Activated naive CD4-positive, alpha-beta T cell treated with anti-CD3 and anti-CD28 coated beads for 36 hours (primary cell): ENCODE measurements around the gene SLC35D1. TPM values are rescaled to one million over a fixed set of nuclear protein-coding genes. Genes with fewer than 3 reads are reported as not detected.
"Not testable (repeated sequence)": the region's sequence is repeated elsewhere in the genome, so short reads cannot be mapped to it uniquely, and the experiment has no call there.

Experiments
- CTCF ChIA-PET: fragments of 350-600 bp; sonication (Branson Sonifier 250); formaldehyde crosslinking; loops from one replicate; lab custom pipeline; 2021; ENCODE audit warnings: antibody characterized with exemption; lab: Charles Lee
- DNase-seq: peaks from one replicate; pipeline ENCODE4 v3.0.0-alpha.2; 2020
- H3K27ac Mint-ChIP-seq: one replicate; pipeline ENCODE4 v1.8.0; 2021; ENCODE audit warnings: mild to moderate bottlenecking, mixed read lengths
- H3K27me3 Mint-ChIP-seq: one replicate; pipeline ENCODE4 v1.8.0; 2021; ENCODE audit warnings: low read depth, mixed read lengths
- H3K36me3 Mint-ChIP-seq: one replicate; pipeline ENCODE4 v1.8.0; 2021; ENCODE audit warnings: low read depth, mixed read lengths
- H3K4me1 Mint-ChIP-seq: one replicate; pipeline ENCODE4 v1.8.0; 2021; ENCODE audit warnings: low read depth, mixed read lengths
- H3K4me3 Mint-ChIP-seq: one replicate; pipeline ENCODE4 v1.8.0; 2021; ENCODE audit warnings: mild to moderate bottlenecking, moderate library complexity, mixed read lengths
- H3K9me3 Mint-ChIP-seq: one replicate; pipeline ENCODE4 v1.8.0; 2021; ENCODE audit warnings: mixed read lengths
- intact Hi-C: fragments of 100-400 bp; cut with micrococcal nuclease; formaldehyde crosslinking; loops from one replicate; pipeline ENCODE4 v1.15.1; 2023
- total RNA-seq, 2 experiments: library from RNA; stranded (reverse); gene quantifications; one replicate each; pipeline ENCODE4 v1.2.3, GENCODE V29; 2021

SLC35D1 gene
- total RNA-seq, 2 experiments from 2014 or later: 10.5 to 11.1 TPM

- H3K27ac Mint-ChIP-seq, H3K4me3 Mint-ChIP-seq, DNase-seq, CTCF ChIA-PET, intact Hi-C loops, H3K27me3 Mint-ChIP-seq, H3K4me1 Mint-ChIP-seq: not testable (repeated sequence)
- H3K36me3 Mint-ChIP-seq: peaks cover 13% of the 10 kb centered on the region
- H3K9me3 Mint-ChIP-seq: peaks cover 24% of the 10 kb centered on the region
These were observed 13.7 kb upstream of the SLC35D1 start for GRCh38 chr1:67067655-67068054.

GRCh38 chr1:67062412-67062811 lies 8.5 kb upstream of the SLC35D1 start:
- Mint-ChIP-seq H3K27me3 (peaks cover 1% of the 10 kb centered on the region), H3K36me3 (peaks cover 5% of the 10 kb centered on the region), H3K9me3 (peaks cover 6% of the 10 kb centered on the region), H3K4me1 (no peaks in the 10 kb centered on the region), H3K27ac (no peak overlapping the region), H3K4me3 (no peak overlapping the region)
- DNase-seq: no peak
- intact Hi-C loops: loop anchor here (5.0 kb wide), 1 partner anchor 55 kb away; no protein-coding TSS in a partner anchor
- CTCF ChIA-PET: no interaction called here

GRCh38 chr1:67061266-67061665 lies 7.3 kb upstream of the SLC35D1 start:
- CTCF ChIA-PET: no interaction called here
- Mint-ChIP-seq H3K9me3 (no peaks in the 10 kb centered on the region), H3K4me1 (no peaks in the 10 kb centered on the region), H3K27ac (no peak overlapping the region), H3K4me3 (no peak overlapping the region), H3K27me3 (peaks cover 1% of the 10 kb centered on the region), H3K36me3 (no peaks in the 10 kb centered on the region)
- intact Hi-C loops: loop anchor here (5.0 kb wide), 1 partner anchor 56 kb away; no protein-coding TSS in a partner anchor
- DNase-seq: no peak

- no peak overlapping the region for H3K4me3 Mint-ChIP-seq
- H3K27ac Mint-ChIP-seq: no peak overlapping the region
- no peak for DNase-seq
- intact Hi-C loops: loop anchor here (5.0 kb wide), 1 partner anchor 56 kb away; no protein-coding TSS in a partner anchor
- no peaks in the 10 kb centered on the region for H3K9me3 Mint-ChIP-seq
- H3K27me3 Mint-ChIP-seq: peaks cover 1% of the 10 kb centered on the region
- no peaks in the 10 kb centered on the region for H3K36me3 Mint-ChIP-seq
- CTCF ChIA-PET: interaction anchor here (0.6 kb wide), 1 partner anchor 395 kb away, joined by 3 read pairs; no protein-coding TSS in a partner anchor
- no peaks in the 10 kb centered on the region for H3K4me1 Mint-ChIP-seq
These were observed 6.9 kb upstream of the SLC35D1 start for GRCh38 chr1:67060811-67061218.

GRCh38 chr1:67059346-67059745 lies 5.4 kb upstream of the SLC35D1 start:
- DNase-seq: no peak
- Mint-ChIP-seq H3K27ac (no peak overlapping the region), H3K9me3 (no peaks in the 10 kb centered on the region), H3K36me3 (no peaks in the 10 kb centered on the region), H3K4me3 (no peak overlapping the region), H3K4me1 (peaks cover 2% of the 10 kb centered on the region), H3K27me3 (peaks cover 1% of the 10 kb centered on the region)
- CTCF ChIA-PET: interaction anchor here (1.0 kb wide), 1 partner anchor 89 kb away, joined by 3 read pairs; no protein-coding TSS in a partner anchor
- intact Hi-C loops: no loop called here

GRCh38 chr1:67058761-67059160 lies 4.8 kb upstream of the SLC35D1 start:
- H3K36me3 Mint-ChIP-seq: no peaks in the 10 kb centered on the region
- no peak for DNase-seq
- CTCF ChIA-PET: interaction anchor here (0.6 to 1.0 kb wide), 2 partner anchors 90 to 328 kb away, joined by 3 read pairs; no protein-coding TSS in a partner anchor
- H3K27ac Mint-ChIP-seq: no peak overlapping the region
- H3K9me3 Mint-ChIP-seq: no peaks in the 10 kb centered on the region
- intact Hi-C loops: no loop called here
- H3K27me3 Mint-ChIP-seq: peaks cover 1% of the 10 kb centered on the region
- H3K4me1 Mint-ChIP-seq: peaks cover 2% of the 10 kb centered on the region
- H3K4me3 Mint-ChIP-seq: no peak overlapping the region

- DNase-seq: no peak
- Mint-ChIP-seq H3K27me3 (peaks cover 1% of the 10 kb centered on the region), H3K4me1 (peaks cover 2% of the 10 kb centered on the region), H3K4me3 (no peak overlapping the region), H3K36me3 (no peaks in the 10 kb centered on the region), H3K27ac (no peak overlapping the region), H3K9me3 (no peaks in the 10 kb centered on the region)
- CTCF ChIA-PET: interaction anchor here (0.6 to 1.0 kb wide), 2 partner anchors 91 to 328 kb away, joined by 3 read pairs; no protein-coding TSS in a partner anchor
- intact Hi-C loops: no loop called here
These were observed 4.3 kb upstream of the SLC35D1 start for GRCh38 chr1:67058242-67058641.

DNA sequence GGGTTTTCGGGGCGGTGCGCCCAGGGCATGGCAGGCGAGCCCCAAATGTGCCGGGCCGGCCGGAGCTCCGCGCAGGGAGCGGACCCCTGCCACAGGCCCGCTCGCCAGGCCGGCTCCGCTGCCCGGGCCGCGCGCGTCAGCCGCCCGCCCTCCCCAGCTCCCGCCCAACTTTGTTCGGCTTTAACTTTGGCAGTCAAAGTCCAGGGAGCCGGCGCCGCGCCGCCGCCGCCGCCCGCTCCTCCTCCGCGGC lies 488 bp downstream of the SLC35D1 start:
- intact Hi-C loops: loop anchor here (1.0 to 5.0 kb wide), 8 partner anchors 25 to 632 kb away; partner anchors contain the start of gene GADD45A
- no peaks in the 10 kb centered on the region for H3K27me3 Mint-ChIP-seq
- DNase-seq: no peak
- CTCF ChIA-PET: interaction anchor here (0.6 to 0.9 kb wide), 2 partner anchors 51 to 96 kb away, joined by 3 to 8 read pairs; no protein-coding TSS in a partner anchor
- H3K4me3 Mint-ChIP-seq: peak overlapping the region; percentile 82
- no peaks in the 10 kb centered on the region for H3K9me3 Mint-ChIP-seq
- H3K36me3 Mint-ChIP-seq: peaks cover 14% of the 10 kb centered on the region
- peaks cover 20% of the 10 kb centered on the region for H3K4me1 Mint-ChIP-seq
- H3K27ac Mint-ChIP-seq: peak overlapping the region; percentile 93

GRCh38 chr1:67052741-67053534 lies 1.0 kb downstream of the SLC35D1 start:
- no peaks in the 10 kb centered on the region for H3K9me3 Mint-ChIP-seq
- DNase-seq: peak; percentile 26
- peak overlapping the region; percentile 82 for H3K4me3 Mint-ChIP-seq
- peaks cover 14% of the 10 kb centered on the region for H3K36me3 Mint-ChIP-seq
- H3K4me1 Mint-ChIP-seq: peaks cover 21% of the 10 kb centered on the region
- H3K27ac Mint-ChIP-seq: peak overlapping the region; percentile 74
- H3K27me3 Mint-ChIP-seq: no peaks in the 10 kb centered on the region
- CTCF ChIA-PET: interaction anchor here (0.6 to 0.9 kb wide), 2 partner anchors 52 to 96 kb away, joined by 3 to 8 read pairs; no protein-coding TSS in a partner anchor
- intact Hi-C loops: loop anchor here (1.0 to 5.0 kb wide), 8 partner anchors 24 to 632 kb away; partner anchors contain the start of gene GADD45A

- DNase-seq: no peak
- CTCF ChIA-PET: interaction anchor here (1.2 to 3.0 kb wide), 3 partner anchors 55 to 163 kb away, joined by 3 to 14 read pairs (median 4); no protein-coding TSS in a partner anchor
- H3K27me3 Mint-ChIP-seq: no peaks in the 10 kb centered on the region
- intact Hi-C loops: loop anchor here (5.0 kb wide), 3 partner anchors 39 to 286 kb away; no protein-coding TSS in a partner anchor
- H3K4me1 Mint-ChIP-seq: peaks cover 21% of the 10 kb centered on the region
- H3K36me3 Mint-ChIP-seq: peaks cover 21% of the 10 kb centered on the region
- no peaks in the 10 kb centered on the region for H3K9me3 Mint-ChIP-seq
- H3K27ac Mint-ChIP-seq: no peak overlapping the region
- no peak overlapping the region for H3K4me3 Mint-ChIP-seq
These were observed 2.8 kb downstream of the SLC35D1 start for GRCh38 chr1:67051196-67051595.

DNA sequence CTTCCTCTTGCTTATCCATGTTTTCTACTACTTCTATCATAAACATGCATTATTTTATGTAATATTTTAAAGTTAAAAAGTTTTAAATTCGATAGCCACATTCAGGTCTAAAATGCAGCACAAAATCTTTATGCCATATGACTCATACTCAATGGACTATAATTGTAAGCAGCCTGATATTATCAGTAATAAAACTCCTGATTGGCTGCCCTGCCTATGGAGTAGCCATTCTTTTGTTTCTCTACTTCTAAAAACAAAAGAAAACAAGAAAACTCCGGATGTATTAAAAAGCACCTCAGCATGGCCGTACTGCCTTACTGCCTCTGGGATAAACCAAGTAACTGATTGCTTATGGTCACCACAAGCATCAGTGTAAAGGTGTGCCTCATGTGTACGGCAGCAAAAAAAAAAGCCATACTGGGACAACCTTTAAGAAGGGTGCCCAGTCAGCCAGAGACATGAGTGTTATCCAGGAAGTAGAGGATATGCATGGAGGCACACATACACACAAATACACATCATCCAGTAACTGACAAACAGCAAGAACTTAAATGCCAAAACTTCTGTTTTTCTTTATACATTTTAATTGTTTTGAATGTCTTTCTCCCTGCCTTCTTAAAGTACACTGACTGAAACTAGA lies 9.2 kb downstream of the SLC35D1 start:
- CTCF ChIA-PET: interaction anchor here (1.0 kb wide), 1 partner anchor 49 kb away, joined by 3 read pairs; no protein-coding TSS in a partner anchor

DNA sequence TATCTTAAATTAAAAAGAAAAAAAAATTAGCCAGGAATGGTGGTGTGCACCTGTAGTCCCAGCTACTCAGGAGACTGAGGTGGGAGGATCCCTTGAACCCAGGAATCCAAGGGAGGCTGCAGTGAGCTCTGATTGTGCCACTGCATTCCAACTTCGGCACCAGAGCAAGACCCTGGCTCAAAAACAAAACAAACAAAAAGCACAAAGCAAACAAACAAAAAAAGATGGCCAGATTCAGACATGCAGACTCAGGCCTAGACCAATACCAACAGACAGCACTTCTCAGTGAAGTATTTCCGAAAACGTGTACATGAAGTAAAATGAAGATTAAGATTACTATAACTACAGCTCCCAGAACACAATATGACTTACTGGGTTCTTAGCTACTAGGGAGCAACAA lies 10.6 kb downstream of the SLC35D1 start:
- Mint-ChIP-seq H3K4me3 (no peak overlapping the region), H3K4me1 (peaks cover under 1% of the 10 kb centered on the region), H3K27me3 (no peaks in the 10 kb centered on the region), H3K9me3 (no peaks in the 10 kb centered on the region), H3K36me3 (peaks cover 50% of the 10 kb centered on the region), H3K27ac (no peak overlapping the region)
- intact Hi-C loops: no loop called here
- no peak for DNase-seq
- CTCF ChIA-PET: no interaction called here

More for the DNA sequence above, 9.2 kb downstream of the SLC35D1 start:
- peaks cover 2% of the 10 kb centered on the region for H3K4me1 Mint-ChIP-seq
- no peak overlapping the region for H3K4me3 Mint-ChIP-seq
- intact Hi-C loops: no loop called here
- H3K9me3 Mint-ChIP-seq: no peaks in the 10 kb centered on the region
- H3K27me3 Mint-ChIP-seq: no peaks in the 10 kb centered on the region
- no peak for DNase-seq
- H3K36me3 Mint-ChIP-seq: peaks cover 42% of the 10 kb centered on the region
- H3K27ac Mint-ChIP-seq: no peak overlapping the region
